ENCODE results near the gene OR5B21.
A peak's percentile ranks its signal among the peaks of the same experiment; 100 is the strongest.

OR5B21 gene

DNA sequence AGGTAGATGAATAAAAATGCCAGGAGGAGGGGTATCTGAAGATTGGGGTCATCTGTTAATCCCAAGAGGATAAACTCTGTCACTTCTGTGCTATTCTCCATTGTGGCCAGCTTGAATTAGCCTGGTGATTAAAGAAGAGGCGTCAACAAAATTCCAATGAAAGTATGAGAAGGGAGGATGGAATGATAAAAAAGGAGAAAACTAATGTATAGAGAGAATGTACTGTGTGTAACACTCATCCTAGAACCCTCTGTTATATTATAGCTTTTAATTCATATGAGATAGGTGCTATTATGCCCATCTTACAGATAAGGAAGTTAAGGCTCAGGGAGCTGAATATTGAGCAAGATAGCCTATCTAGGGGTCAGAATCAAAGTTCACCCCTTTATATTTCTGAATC, at the start of gene OR5B21:
OR5B21 (minus strand) TSS at position 101 of the 400 bp plus-strand sequence; CDS start at position 101, 0 bp downstream.
- DNase-seq (ENCODE audit: low read depth in 2 of 2) = no peak

DNA sequence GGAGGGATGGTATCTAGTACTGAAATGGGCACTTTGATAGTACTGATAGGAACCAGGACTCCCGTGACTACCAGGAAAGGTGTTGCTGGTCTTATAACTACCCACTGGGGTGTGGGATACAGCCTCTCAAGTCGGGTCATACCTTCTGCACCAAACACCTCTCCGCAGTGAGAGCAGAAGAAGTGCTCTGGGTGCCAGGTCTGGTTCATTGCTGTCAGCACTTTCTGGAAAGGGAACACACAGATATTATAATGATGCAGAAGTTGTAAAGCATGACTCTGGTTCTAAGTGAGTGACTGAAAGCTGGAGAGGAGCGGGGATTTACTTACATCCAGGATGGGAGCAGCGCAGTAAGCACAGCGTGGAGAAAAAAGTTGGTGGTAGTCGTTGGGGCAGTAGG, 41.7 kb upstream of the OR5B21 start:
- DNase-seq (ENCODE audit: low read depth in 2 of 2) = no peak

DNA sequence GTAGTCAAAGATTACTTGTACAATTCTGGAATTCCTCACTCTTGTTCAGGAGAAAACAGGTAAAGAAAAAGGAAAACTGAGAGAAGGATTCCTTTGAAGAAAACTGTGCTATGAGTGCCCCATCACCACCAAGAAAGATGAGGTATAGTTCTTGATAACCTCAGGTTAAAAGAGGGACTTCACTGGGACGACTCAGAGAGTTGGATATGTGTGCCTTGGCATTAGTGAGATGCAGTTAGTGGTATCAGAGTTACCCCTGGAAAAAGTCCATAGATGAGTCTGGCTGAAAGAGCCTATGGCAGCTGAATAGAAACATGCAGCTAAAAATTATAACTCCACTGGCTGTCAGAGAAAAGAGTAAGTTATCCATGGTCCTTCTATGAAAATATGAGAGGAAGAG, 38.9 kb upstream of the OR5B21 start:
- DNase-seq (ENCODE audit: low read depth in 2 of 2) = no peak

DNA sequence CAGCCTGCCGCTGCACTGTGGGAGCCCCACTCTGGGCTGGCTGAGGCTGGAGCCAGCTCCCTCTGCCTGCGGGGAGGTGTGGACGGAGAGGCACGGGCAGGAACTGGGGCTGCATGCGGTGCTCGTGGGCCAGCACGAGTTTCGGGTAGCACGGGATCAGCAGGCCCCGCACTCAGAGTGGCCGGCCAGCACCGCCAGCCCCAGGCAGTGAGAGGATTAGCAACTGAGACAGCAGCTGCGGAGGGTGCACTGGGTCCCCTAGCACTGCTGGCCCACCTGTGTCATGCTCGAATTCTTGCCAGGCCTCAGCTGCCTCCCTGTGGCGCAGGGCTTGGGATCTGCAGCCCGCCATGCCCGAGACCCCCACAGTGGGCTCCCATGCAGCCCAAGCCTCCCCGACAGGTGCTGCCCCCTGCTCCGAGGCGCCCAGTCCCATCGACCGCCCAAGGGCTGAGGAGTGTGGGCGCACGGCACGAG, 24.0 kb upstream of the OR5B21 start:
- DNase-seq (ENCODE audit: low read depth in 2 of 2) = no peak

DNA sequence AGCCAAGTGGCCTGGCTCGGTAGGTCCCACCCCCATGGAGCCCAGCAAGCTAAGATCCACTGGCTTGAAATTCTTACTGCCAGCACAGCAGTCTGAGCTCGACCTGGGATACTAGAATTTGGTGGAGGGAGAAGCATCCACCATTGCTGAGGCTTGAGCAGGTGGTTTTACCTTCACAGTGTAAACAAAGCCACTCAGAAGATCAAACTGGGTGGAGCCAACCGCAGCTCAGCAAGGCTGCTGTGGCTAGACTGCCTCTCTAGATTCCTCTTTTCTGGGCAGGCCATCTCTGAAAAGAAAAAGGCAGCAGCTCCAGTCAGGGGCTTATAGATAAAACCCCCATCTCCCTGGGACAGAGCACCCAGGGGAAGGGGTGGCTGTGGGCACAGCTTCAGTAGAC, 22.3 kb upstream of the OR5B21 start:
- no peak for DNase-seq (ENCODE audit: low read depth in 2 of 2)

DNA sequence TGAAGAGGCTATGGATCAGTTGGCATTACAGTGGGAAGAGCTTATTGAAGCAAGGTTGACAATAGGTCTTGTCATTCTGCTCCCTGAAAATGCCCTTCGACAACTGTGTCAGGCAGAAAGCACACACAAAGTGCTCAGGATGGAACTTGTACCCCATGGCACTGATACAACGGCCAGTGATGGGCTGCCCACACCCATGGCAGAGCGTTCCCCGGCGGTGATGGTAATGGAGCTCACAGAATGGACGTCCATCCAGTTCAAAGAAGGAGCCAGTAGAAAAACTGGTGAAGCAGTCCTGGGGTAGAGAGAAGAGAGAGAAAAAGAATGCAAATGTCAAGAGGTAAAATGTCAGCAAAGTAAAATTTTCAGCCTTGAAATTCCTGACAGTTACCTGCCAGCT, 19.5 kb upstream of the OR5B21 start:
- DNase-seq (ENCODE audit: low read depth in 2 of 2) = no peak

DNA sequence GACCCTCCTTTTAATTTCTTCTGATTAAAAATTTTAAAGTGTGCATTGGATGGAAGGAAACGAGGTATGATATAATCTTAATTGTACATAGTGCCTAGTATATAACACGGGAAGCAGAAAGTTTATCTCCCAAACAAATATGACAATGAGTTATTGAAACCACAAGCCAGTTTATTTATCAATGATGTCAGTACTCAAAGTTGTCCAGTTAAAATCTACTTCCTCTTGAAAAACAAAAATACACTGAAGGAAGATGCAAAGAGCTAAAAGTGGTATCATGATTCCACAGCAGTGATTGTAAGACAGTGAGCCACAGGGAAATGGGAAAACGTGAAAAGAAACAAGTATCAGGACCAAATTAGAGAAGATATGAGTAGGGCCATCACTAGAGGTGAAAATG, 18.8 kb upstream of the OR5B21 start:
- DNase-seq (ENCODE audit: low read depth in 2 of 2) = no peak

DNA sequence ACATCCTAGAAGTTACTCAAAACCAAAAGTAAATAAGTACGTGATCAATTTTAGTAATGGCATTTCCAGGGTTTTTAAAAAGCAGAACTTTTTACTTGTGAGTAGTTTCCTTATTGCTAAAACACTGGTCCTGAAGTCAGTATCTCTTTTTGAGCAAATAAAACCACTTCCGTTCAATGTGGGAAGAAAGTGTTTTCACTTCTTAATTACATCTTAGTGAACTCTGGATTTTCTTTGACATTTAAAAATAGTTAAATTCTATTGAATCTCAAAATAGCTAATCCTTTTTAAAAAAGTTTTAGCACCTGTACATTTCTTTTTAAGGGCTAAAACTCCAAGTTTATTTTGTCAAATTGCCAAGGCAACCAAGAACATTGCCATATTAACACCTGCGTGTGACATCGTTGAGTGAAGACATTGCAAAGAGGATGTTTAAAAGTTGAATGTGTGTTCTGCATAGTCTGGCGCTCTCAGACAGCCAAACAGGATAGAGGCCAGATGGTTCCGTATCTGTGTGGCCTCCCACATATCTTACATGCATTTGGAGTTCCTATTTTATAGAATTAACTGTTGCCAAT, 17.2 kb upstream of the OR5B21 start:
- DNase-seq (ENCODE audit: low read depth in 2 of 2) = no peak

DNA sequence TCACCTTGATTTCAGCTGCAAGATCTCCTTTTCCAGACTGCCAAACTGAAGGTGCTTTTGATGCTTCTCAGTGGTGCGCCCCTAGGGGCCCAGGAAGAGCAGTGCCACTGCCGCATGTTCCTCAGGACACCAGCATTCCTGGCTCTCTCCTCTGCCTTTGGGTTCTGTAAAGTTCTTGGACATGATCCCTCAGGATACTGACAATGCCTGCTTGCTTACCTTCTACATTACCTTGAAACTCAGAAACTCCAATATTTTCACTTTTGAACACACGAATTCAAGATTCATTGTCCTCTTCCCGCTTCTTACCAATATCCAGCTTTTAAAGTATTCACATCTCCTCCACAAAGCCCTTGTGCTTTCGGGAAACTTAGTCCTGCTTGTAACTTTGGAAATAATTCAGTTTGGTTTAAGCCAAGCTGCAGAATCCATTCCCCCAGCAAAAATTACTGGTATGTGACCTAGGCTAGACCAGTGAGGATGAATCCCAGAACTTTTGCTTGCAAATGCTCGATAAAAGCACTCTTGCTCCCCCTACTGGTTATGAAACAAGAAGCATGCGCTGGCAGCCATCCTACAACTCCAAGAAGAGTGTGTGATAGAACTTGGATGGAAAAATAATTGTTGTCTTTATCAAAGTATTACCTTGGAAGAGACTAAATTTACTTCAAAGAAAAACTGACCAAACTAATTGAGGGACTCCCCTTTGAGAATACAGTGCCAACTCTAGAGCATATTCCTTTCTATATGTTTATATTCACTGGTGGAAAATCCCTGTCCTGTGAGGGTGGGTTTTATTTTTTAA, 16.5 kb upstream of the OR5B21 start:
- DNase-seq (ENCODE audit: low read depth in 2 of 2) = peak; percentile 24 to 34

DNA sequence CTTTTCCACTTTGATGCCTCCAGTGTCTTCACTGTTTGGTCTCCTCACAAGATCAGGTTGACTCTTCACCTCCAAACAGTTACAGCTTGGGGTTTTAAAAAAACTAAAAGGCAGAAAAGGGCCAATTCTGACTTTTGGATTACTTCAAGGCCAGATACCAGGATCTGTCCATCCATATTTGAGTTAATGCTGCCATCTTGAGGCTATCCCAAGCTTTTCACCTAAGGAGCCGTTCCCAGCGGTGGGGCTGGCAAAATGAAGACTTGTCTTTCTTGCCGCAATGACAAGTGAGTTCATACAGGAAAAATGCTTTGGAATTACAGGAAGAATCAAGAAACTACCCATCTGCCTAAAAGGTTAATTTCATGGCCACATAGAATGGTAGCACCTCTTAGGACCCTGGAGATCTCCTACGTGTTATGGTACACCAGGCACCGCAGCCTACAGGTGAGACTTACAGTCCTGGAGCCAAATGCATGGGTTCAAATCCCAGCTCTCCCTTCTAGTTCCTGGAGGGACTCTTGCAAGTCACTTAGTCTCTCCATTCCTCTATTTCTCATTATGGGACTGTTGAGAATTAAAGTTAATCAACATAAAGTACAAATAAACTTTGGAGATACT, 6.0 kb upstream of the OR5B21 start:
- no peak for DNase-seq (ENCODE audit: low read depth in 2 of 2)

DNA sequence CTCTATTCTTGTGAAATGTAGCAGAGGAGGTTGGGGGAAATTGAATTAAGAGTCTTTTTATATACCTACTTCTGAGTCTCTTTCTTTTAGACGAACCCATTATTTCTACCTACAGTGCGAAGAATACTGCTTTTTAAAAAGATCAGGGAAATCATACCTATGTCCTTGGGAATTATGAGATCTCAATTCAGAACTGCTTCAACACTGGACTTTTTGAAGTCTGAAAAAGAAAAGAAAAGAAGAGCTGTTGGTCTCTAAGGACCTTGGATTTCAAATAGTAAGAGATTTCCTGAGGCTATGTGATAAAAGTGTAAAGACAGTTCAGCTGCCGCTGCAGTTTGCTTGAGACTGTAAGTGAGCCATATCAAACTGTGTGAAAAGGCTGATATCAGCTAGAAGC, 3.7 kb upstream of the OR5B21 start:
- DNase-seq (ENCODE audit: low read depth in 2 of 2) = no peak

DNA sequence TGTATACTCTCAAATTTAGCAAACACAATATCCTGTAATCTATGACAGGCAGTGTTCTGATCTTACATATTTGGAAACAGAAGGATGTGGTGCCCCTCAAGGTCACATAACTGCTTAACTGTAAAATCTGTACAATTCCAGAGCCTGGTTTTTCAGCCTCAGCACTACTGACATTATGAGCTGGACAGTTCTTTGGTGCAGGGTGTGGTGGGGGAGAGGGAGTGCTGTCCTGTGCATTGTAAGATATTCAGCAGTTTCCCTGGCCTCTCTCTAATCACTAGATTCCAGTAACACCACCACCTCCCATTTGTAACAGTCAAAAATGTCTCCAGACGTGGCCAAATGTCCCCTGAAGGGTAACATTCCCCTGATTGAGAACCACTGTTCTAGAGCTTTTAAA, 1.8 kb upstream of the OR5B21 start:
- no peak for DNase-seq (ENCODE audit: low read depth in 2 of 2)

DNA sequence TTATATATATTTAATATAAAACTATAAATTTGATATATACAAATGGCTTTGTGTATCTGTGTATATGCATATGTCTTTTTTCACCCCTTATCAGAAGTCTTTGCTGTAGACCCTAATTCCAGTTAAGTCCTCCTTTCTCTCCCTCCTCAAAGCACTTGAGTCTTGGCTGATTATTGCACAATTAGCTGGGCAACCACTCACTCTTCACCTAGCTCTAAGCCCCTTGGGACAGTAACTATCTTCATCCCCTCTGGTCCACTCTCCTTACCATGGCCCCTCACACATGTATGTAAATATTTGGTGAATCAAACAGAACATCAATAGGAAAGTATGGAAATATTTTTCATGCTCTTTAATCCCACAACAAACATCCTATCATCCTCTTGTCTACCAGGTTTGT, 909 bp upstream of the OR5B21 start:
- DNase-seq (ENCODE audit: low read depth in 2 of 2) = no peak

DNA sequence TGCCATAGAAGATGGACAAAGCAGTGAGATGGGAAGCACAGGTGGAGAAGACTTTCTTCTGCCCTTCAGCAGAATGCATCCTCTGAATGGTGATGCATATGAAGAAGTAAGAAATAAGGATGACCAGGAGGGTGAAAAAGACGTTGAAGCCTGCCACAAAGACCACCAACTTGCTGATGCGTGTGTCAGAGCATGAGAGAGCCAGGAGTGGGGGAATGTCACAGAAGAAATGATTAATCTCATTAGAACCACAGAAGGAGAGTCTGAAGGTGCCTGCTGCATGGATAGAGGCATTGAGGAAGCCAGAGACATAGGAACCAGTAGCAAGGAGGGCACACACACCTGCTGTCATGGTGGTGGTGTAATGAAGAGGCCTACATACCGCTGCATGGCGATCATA, 550 bp downstream of the OR5B21 start:
- no peak for DNase-seq (ENCODE audit: low read depth in 2 of 2)

DNA sequence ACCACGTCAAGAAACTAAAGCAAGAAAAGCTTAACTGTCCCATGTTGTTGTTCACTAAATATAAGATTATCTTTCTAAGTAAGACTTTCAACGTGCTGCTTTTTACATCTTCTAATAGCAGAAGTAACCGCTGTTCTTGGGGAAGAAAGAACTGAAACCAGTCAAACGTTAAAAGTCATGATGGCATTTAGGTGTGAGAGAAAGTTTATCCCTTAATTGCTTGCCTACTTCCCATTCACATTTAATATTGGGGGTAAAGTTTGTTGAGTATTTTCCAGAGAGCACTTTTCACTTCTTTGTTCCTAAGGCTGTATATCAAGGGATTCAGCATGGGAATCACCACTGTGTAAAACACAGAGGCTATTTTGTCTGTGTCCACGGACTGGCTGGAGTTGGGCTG, 970 bp downstream of the OR5B21 start:
- DNase-seq (ENCODE audit: low read depth in 2 of 2) = no peak

DNA sequence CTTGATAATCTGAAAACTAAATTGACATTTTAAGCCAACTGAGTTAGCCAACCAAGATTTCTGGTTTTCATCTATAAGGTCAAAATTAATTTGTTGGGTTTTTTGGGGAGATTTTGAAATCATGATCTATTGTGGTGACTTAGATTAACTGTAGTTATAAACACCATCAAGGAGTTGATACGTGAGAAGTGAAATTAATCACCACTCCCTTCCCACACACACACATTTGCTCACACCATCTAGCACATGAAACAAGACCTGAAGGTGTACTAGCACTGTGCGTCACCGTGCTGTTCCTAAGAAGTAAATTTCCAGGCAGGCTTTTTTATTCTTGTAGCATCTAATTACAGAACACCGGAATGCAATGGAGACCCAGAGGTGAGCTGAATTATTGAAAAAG, 2.1 kb downstream of the OR5B21 start:
- no peak for DNase-seq (ENCODE audit: low read depth in 2 of 2)

DNA sequence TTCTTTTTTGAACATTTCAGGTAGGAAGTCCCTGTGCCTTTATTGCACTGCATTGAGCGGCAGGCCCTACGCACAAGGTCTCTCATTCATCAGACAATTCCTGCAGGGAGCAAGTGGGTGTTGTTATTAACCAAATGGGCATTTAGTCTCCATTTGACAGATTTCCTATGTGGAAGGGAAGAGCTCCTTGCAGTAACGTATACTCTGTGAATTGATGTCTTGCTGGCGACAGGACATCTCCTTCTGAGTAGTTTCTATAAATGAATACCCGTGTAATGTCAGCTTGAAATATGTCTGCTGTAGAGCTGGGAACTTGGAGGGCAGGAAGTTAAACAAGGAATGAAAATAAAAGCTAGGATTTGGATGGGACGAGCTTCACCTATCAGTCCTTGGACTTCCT, 3.7 kb downstream of the OR5B21 start:
- DNase-seq (ENCODE audit: low read depth in 2 of 2) = no peak

DNA sequence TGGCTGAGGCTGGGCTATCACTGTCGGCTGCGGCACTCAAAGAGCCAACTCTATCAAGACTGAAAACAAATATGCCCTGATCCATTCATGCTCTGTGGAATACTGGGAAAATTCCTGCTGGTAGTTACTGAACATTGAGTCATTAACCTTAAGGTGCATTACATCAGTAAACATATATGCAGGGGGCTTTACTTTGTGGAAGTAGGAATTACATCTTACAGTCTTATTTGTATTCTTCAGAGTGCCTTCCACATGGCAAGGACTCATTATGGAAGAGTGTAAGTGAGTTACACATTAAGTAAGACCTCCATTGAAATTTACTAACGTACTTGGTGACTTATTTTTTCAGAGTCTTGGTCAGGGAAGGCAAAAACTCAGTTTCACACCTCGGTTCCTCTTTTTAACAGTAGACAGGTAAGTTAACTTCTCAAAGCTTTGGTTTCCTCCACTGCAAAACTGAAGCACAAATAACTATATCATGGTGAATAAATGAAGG, 4.5 kb downstream of the OR5B21 start:
- no peak for DNase-seq (ENCODE audit: low read depth in 2 of 2)

DNA sequence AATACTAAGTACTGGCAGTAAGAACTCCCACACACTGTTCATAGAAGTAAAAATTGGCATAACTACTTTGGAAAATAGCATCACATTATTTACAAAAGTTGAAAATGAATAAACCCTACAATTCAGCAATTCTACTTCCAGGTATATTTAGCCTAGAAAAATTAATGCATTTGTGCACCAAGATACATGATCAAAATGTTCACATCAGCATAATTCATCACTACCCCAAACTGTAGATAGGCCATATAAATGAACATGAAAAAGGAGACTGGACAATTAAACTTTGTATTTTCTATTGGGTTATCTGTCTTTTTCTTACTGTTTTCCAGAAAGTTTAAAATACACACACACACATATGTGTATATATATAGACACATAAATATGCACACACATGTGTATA, 5.9 kb downstream of the OR5B21 start:
- DNase-seq (ENCODE audit: low read depth in 2 of 2) = no peak

DNA sequence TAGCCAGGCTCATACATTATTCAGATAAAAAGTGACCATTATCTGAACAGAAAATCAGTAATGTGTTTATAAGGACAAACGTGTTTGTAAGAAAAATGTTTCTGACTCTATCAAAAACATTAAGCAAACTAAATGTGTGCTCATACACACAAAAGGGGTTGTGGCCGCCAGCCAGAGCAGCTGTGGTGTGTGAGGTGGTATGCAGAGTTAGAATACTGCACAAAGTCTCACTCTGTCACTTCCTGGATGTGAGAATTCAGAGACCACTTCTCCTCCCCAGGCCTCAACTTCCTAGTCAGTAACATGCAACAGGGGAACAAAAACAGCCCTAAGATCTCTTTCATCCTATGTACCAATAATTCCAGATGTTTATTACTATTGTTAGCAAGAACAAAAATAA, 9.4 kb downstream of the OR5B21 start:
- DNase-seq (ENCODE audit: low read depth in 2 of 2) = no peak

DNA sequence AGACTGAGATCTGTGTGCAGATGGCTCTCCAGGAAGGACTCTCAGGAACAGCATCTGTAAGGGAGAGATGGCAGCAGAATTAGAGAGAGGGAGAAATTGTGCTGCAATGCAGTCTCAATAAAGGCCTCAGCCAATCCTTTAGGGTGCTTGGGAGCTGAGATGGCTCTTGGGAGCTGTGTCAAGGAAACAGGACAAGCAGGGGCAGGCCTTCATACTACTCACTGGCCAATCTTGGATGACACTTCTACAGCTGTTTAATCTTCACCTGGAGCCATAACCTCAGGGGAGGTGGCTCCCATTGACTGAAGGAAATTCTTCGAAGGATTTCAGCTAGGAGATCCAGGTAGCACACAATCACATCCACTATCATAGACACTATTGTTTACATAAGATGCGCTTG, 10.0 kb downstream of the OR5B21 start:
- no peak for DNase-seq (ENCODE audit: low read depth in 2 of 2)

DNA sequence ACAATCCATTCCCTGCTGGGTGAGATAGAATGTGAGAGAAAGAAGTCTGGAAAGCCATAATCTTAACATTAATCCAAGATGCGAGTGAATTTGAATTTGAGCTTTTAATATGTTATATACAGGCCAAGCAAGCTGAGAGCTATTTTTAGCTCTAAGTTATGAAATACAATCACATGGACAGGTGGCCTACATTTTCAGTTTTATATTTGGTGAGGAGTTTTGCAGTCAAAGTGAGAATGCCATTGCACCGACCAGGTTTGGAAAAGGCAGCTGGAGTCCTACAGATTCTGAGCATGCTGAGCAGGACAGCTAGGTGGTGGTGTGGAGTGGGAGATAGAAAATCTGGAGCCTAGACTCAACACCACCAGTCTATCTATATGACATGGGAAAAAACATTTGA, 12.0 kb downstream of the OR5B21 start:
- no peak for DNase-seq (ENCODE audit: low read depth in 2 of 2)

DNA sequence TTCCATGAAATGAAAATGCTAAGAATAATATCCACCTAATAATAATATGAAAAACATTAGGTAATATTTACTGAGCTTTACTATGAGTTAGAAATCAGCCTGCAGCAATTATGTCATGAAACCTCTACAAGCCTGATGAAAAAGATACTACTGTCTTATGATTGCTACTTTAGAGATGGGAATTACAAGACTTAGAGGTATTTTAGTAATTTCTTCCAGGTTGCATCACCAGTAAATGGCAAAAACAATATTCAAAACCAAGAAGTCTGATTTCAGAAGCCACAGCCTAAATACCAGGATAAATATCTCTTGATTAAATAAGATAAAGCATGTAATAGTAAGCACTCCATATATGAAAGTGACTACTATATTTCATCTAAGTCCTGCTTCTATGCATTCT, 13.8 kb downstream of the OR5B21 start:
- no peak for DNase-seq (ENCODE audit: low read depth in 2 of 2)

Measured in stimulated activated CD4-positive, alpha-beta T cell treated with anti-CD3 and anti-CD28 coated beads, Interleukin-15, amount 100 ng/mL, for 48 hours (primary cell).